HG02798 (cell line): ENCODE data around the gene FBXO5.
"Not testable (repeated sequence)": the region's sequence is repeated elsewhere in the genome, so short reads cannot be mapped to it uniquely, and the experiment has no call there.

Source experiments
- ATAC-seq: cut with Tn5 transposase; IDR thresholded peaks from one replicate; pipeline ENCODE4 v1.9.1; 2021; ENCODE audit warnings: mild to moderate bottlenecking; ENCODE audit not compliant: unreplicated experiment, poor library complexity

Gene FBXO5

DNA sequence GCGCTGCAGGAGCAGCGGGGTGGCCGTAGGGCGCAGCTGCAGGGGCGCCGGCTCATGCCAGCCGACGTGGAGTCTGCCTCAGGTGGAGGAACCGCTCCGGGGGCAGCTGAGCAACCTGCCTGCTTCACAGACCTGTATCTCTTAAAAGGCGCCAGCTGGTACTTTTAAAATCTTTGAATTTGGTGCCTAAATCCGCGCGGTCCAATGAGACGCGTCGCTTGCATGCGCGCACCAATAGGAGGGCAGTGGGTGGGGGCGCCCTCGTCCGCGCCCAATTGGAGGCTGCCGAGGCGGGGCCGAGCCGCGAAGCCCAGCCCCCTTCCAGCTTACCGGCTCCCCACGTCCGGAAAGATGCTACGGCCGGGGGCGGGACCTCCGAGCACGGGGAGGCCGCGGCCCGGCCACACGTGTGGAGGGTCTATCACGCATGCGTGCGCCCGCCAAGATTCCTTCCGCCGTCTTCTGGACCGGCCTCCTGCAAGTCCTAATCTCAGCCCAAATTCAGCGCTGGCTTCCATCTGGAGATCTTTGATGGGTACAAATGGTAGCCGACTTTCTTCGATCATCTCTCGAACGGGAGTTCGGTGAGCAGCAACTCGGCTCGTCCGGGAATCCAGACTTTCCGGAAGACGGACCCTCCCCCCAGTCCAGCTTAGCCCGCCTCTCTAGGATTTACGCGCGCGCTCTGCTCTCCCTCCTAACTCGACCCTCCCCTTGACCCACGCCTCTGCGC lies at the start of gene FBXO5:
TSS of gene FBXO5 (minus strand) at position 138 of the 733 bp plus-strand sequence. CDS start at position 56, 82 bp downstream.
- ATAC-seq = peak; percentile 87

- ATAC-seq = no peak
Observed at GRCh38 chr6:153032255-153032882, 49.5 kb upstream of the FBXO5 start.

GRCh38 chr6:153031335-153031955 lies 48.6 kb upstream of the FBXO5 start:
- ATAC-seq = no peak

- ATAC-seq = no peak
Observed at GRCh38 chr6:153028963-153029362, 46.1 kb upstream of the FBXO5 start.

DNA sequence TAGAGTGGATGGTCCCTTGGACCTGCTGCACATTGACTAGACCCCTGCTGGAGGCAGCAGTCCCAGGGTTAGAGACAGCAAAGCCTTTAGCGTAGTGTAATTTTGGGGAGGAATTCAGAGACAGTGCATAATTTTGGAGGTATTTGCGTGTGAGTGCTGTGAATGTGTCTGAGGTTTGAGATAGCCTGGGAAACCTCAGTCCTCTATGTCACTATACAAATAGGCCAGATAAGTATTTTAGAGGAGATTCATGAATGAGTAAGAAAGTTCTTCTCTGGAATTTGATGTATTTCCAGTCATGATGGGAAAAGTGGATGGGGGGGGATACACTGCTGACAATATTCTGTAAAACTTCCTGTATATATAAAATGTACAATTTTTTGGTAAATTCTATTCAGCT lies 45.4 kb upstream of the FBXO5 start:
- ATAC-seq = no peak

DNA sequence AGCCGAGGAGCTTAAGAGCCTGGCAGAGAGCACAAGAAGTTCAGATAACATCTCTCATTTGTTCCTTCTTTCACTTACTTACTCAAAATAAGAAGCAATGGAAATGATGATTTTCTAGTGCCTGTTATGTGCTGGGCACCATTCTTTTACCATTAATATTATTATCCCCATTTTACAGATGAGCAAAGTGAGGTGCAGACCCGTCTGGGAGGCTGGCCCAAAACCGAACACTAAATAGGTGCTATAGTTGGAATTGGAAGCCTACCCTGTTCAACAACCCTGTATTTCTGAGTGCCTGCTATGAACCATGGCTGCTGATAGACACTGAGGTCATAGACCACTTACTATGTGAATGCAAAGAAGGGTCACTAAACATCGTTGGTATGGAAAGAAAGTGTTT lies 44.6 kb upstream of the FBXO5 start:
- ATAC-seq = no peak

DNA sequence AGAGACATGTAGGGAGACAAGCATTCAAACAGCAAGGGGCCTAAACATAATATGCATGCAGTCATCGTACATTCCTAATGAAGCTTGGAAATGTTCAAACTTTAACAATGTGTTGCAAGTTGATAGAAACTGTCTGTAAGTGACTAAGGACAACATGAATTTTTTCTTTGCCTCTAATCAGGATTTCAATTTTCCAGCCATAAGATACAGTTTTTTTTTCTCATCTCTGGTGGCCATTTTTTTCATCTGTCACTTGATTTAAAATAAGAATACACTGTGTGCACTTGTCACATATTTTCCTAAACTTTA lies 41.8 kb upstream of the FBXO5 start:
- ATAC-seq = no peak

GRCh38 chr6:153023977-153024708 lies 41.3 kb upstream of the FBXO5 start:
- ATAC-seq = peak; percentile 98

DNA sequence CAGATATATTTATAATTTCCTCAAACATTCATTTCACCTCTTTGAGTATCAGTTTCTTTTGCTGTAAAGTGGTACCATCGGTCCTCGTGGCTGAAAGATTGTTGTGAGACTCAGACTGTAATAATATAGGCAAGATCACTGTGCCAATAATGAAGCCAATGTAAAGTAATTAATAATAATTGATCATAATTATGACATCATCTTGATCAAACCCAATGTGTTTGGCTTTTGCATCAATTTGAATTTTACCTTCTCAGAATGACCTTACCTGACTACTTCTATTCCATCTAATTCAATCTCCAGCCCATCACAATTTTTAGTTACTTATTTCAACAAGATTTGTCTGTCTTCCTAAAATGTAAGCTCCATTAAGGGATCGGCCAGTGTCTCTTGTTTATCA lies 35.5 kb upstream of the FBXO5 start:
- no peak for ATAC-seq

GRCh38 chr6:153016846-153017245 lies 34.0 kb upstream of the FBXO5 start:
- no peak for ATAC-seq

- no peak for ATAC-seq
Observed at GRCh38 chr6:153015094-153015640, 32.3 kb upstream of the FBXO5 start.

- no peak for ATAC-seq
Observed at GRCh38 chr6:153013438-153013837, 30.6 kb upstream of the FBXO5 start.

DNA sequence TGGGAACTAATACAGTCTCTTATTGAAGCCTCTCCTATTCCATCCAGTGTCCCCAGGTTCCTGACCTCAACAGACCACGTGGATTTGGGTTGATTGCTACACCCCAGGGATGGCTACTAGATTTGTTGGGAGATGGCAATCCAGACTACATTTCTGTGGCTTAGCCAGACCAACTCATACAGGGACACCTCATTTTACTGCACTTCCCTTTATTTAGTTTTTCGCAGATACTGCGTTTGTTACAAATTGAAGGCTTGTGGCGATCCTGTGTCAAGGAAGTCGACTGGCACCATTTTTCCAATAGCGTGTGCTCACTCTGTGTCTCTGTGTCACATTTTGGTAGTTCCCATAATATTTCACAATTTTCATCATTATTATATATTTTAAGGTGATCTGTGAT lies 30.0 kb upstream of the FBXO5 start:
- no peak for ATAC-seq

- no peak for ATAC-seq
Observed at GRCh38 chr6:153003366-153003690, 20.5 kb upstream of the FBXO5 start.

- peak; percentile 97 for ATAC-seq
Observed at GRCh38 chr6:153002613-153003365, 19.9 kb upstream of the FBXO5 start, which contains the start of gene MTRF1L. TSS of gene MTRF1L (minus strand) at chr6:153002709. CDS start at chr6:153002685, 24 bp downstream.

- peak; percentile 19 for ATAC-seq
Observed at GRCh38 chr6:153001767-153002612, 19.1 kb upstream of the FBXO5 start.

DNA sequence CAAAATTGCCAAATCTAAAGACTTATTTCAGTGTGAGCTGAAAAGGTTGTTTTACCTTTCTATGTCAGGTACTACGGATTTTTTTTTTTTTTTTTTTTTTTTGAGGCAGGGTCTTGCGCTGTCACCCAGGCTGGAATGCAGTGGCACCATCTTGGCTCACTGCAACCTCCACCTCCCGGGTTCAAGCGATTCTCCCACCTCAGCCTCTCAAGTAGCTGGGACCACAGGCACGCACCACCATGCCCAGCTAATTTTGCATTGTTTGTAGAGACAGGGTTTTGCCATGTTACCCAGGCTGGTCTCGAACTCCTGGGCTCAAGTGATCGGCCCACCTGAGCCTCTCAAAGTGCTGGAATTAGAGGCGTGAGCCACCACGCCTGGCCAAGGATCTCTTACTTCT lies 17.9 kb upstream of the FBXO5 start:
- ATAC-seq = not testable (repeated sequence)

DNA sequence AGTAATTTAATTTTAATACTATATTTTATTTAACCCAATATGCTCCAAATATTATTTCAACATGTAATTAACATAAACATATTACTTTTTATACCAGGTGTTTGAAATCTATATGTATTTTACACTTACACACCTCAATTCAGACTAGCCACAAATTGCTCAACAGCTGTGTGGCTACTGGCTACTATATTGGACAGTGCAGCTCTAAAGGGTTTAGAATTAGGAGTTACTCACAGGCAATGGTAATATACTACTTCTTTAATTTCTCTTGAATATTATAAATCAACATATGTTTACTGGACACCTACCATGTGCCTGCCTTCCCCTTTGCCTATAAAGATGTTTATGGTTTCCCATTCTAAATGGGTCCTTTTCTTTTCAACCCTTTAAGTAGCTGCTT lies 17.4 kb upstream of the FBXO5 start:
- no peak for ATAC-seq

DNA sequence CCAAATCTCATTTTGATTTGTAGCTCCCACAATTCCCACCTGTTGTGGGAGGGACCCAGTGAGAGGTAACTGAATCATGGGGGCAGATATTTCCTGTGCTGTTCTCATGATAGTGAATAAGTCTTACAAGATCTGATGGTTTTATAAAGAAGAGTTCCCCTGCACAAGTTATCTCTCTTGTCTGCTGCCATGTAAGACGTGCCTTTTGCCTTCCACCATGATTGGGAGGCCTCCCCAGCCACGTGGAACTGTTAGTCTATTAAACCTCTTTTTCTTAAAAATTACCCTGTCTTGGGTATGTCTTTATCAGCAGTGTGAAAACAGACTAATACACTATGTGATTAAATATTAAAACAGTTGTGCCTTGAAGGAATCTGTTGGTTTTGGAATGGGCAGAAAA lies 16.7 kb upstream of the FBXO5 start:
- not testable (repeated sequence) for ATAC-seq
